Loucy (cell line): ENCODE measurements around the gene MDFI.

Experiments used
- CTCF ChIP-seq: fragments of 200-600 bp; sonication (generic); conservative IDR thresholded peaks from 2 replicates; pipeline ENCODE4 v1.5.1; 2014; ENCODE audit warnings: mild to moderate bottlenecking, antibody characterized with exemption, low read length
- EZH2phosphoT487 ChIP-seq: fragments of 200-600 bp; IDR thresholded peaks from 2 replicates; pipeline ENCODE4 v1.6.1; 2018; ENCODE audit warnings: antibody characterized with exemption, mild to moderate bottlenecking, moderate library complexity, borderline replicate concordance

- no peak for TF ChIP-seq CTCF
- no peak for TF ChIP-seq EZH2phosphoT487
Observed at GRCh38 chr6:41695825-41696224, 57.6 kb downstream of the MDFI start.
